Frontal cortex (tissue), 4 donors: ENCODE results near the gene TIMM10B. TPM values are rescaled to one million over a fixed set of nuclear protein-coding genes. Genes with fewer than 3 reads are reported as not detected.
"Not testable (repeated sequence)": the region's sequence is repeated elsewhere in the genome, so short reads cannot be mapped to it uniquely, and the experiment has no call there.

Experiments
- DNase-seq, 2 donors: peaks; one replicate each; pipeline ENCODE4 v3.0.0; 2012; ENCODE audit warnings: low spot score in 2 of 2
- FAIRE-seq: peaks from 2 replicates; lab custom pipeline; 2012; peaks lifted over from hg19 to GRCh38; lab: Jason Lieb, UNC
- total RNA-seq: library from RNA; depleted of rRNA; stranded (reverse); fragments of >200 nt; gene quantifications from one replicate; pipeline ENCODE4 v1.2.3, GENCODE V29; 2014
- donor health status: control.
- donor health status: control.
- donor health status: control.

The TIMM10B gene
- total RNA-seq, 1 donor from 2014 or later = 21.2 TPM

DNA sequence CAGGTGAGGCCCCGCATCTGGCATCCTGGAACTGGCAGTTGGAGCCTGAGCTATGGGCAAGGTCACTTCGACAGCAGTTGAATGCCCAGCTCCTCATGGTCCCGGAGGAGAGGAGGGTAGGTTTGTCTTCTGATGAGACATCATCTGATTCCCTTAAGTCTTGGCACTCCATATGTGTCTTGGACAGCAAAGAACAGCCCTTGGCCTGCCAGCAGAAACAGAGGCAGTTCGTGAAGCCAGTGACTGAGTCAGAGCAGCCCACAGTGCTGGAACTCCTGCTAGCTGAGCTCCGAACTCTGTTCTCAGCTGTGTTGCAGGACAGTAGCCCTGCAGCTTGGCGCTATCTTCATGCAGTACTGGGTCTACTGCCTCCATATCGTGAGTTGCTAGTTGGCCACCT lies 16.8 kb downstream of the TIMM10B start:
- FAIRE-seq = no peak
- DNase-seq = no peak

- DNase-seq = no peak
- FAIRE-seq = no peak
These were observed 17.2 kb downstream of the TIMM10B start for GRCh38 chr11:6498544-6498943.

- no peak for FAIRE-seq
- DNase-seq = no peak
These were observed 21.1 kb downstream of the TIMM10B start for GRCh38 chr11:6502382-6502781.

GRCh38 chr11:6504166-6504565 lies 22.9 kb downstream of the TIMM10B start:
- DNase-seq = no peak
- FAIRE-seq = no peak

- DNase-seq = peak; percentile 28 to 30
These were observed 24.4 kb downstream of the TIMM10B start for GRCh38 chr11:6505577-6506240.

DNA sequence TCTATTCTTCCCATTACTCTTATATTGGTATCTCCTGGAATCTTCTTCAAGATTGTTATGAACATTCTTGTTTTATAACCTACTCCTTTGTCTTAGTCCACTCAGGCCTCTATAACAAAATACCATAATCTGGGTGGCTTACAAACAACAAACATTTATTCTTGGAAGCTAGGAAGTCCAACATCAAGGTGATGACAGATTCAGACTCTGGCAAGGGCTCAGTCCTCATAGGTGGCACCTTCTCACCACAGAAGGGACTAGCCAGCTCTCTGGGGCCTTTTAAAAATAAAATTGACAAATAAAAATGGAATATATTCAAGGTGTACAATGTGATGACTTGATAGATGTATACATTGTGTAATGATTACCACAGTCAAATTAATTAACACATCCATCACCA lies 35.6 kb downstream of the TIMM10B start:
- FAIRE-seq = no peak

More at GRCh38 chr11:6505577-6506240, 24.4 kb downstream of the TIMM10B start:
- no peak for FAIRE-seq

GRCh38 chr11:6520265-6520664 lies 39.0 kb downstream of the TIMM10B start:
- DNase-seq (no peak), FAIRE-seq (no peak)

More for the DNA sequence above, 35.6 kb downstream of the TIMM10B start:
- DNase-seq = no peak

GRCh38 chr11:6521946-6522345 lies 40.6 kb downstream of the TIMM10B start:
- FAIRE-seq, DNase-seq: not testable (repeated sequence)

GRCh38 chr11:6523253-6523652 lies 42.0 kb downstream of the TIMM10B start:
- FAIRE-seq (no peak), DNase-seq (no peak)

- DNase-seq = no peak
- no peak for FAIRE-seq
These were observed 45.3 kb downstream of the TIMM10B start for GRCh38 chr11:6526411-6527135.

DNA sequence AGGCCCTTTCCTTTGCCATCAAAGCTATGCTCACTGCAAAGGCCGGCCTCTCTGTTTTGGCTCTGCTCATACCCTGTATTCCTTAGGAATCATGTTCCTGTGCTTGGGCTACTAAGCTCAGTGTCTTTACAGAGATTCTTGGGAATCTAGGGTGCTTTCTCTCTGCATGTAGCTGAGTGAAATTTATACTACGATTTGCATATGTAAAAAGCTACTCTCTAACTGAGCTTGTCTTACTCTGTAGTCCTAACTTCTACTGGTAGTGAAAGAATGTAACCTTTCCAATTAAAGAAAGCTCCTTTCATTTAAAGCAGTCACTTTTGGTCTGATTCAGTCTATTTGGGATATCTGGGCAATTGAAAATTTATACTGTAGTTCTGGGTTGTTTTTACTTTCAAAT lies 48.0 kb downstream of the TIMM10B start:
- no peak for FAIRE-seq
- no peak for DNase-seq

DNA sequence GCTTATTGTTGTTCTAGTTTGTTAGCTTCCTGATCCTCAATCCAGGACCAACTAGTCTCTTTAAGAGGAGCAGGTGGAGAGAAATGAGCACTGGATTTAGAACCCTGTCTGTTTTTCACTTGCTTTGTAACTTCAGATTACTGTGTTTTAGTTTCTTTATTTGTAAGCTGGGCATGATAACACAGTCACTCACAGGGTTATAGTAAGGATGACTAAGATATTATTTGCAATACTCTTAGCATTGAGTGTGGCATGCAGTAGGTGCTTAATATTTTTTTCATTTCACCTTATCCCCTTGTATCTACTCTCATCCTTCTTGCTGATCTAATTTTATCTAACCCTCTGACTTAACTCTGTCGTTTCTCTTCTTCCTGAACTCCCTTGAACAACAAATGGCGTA lies 49.5 kb downstream of the TIMM10B start:
- FAIRE-seq (no peak), DNase-seq (no peak)

DNA sequence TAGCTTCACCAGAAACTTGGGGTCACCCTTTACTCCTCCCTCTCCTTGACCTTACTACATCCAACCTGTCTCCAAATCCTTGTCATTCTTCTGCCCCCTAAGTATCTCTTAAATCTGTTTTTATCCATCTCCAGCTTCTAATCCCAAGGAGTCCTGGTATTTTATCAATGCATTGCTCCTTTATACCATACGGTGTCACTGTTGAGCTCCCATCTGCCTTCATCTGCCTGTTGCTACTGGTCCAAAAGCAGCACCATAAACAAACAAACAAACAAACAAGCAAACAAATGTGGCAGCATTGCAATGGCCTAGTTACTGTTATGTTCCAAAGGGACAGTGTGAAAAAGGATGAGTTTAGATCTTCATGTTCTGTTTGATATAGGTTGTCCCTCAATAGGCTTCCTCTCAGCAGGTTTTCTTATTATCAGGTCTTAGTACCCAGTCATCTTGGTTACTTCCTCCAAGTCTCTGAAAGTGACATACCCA lies 50.0 kb downstream of the TIMM10B start:
- peak in 1 of 2 donors; percentile 53 for DNase-seq
- no peak for FAIRE-seq

Other genes with a start within 250 kb of the TIMM10B start
- 19.6 TPM for gene FHIP1B, start 246.9 kb upstream of the TIMM10B start, total RNA-seq
- 0.41 TPM for gene CNGA4, start 242.4 kb upstream of the TIMM10B start, total RNA-seq
- 5.7 TPM for gene CCKBR, start 221.7 kb upstream of the TIMM10B start, total RNA-seq
- gene CAVIN3, start 161.0 kb upstream of the TIMM10B start, total RNA-seq = 7.3 TPM
- gene SMPD1, start 91.0 kb upstream of the TIMM10B start, total RNA-seq = 10.2 TPM
- 293 TPM for gene APBB1, start 62.4 kb upstream of the TIMM10B start, total RNA-seq
- 0.82 TPM for gene HPX, start 40.5 kb upstream of the TIMM10B start, total RNA-seq
- 40.4 TPM for gene TRIM3, start 7.6 kb upstream of the TIMM10B start, total RNA-seq
- gene ARFIP2, start 170 bp upstream of the TIMM10B start, total RNA-seq = 25.3 TPM
- gene DNHD1, start 15.8 kb downstream of the TIMM10B start, total RNA-seq = 2.4 TPM
- gene RRP8, start 122.1 kb downstream of the TIMM10B start, total RNA-seq = 11.4 TPM
- 48.1 TPM for gene ILK, start 122.3 kb downstream of the TIMM10B start, total RNA-seq
- gene TAF10, start 130.7 kb downstream of the TIMM10B start, total RNA-seq = 10.2 TPM
- 3.3 TPM for gene TPP1, start 137.9 kb downstream of the TIMM10B start, total RNA-seq
- 38.3 TPM for gene DCHS1, start 174.3 kb downstream of the TIMM10B start, total RNA-seq
- gene MRPL17, start 201.8 kb downstream of the TIMM10B start, total RNA-seq = 18.8 TPM